Left lung (tissue), 14 donors: ENCODE data around the gene CTAGE9. TPM values are rescaled to one million over a fixed set of nuclear protein-coding genes. Genes with fewer than 3 reads are reported as not detected.
"Not testable (repeated sequence)": the region's sequence is repeated elsewhere in the genome, so short reads cannot be mapped to it uniquely, and the experiment has no call there.

Source experiments
- ATAC-seq: fragments of 200-7000 bp; cut with Tn5 transposase; one replicate; pipeline ENCODE4 v1.9.1; 2020; ENCODE audit warnings: moderate library complexity
- DNase-seq, 4 donors: peaks; one replicate each; pipeline ENCODE4 v3.0.0-alpha.2; 2013 to 2020
- H3K27ac ChIP-seq, 2 donors: fragments of 200-600 bp; sonication (generic) in 1 of 2; one replicate each; pipeline versions ENCODE4 v1.5.0 to v1.8.0; 2020 to 2021
- H3K27me3 ChIP-seq, 2 donors: fragments of 200-600 bp; sonication (generic) in 1 of 2; one replicate each; pipeline versions ENCODE4 v1.5.0 to v1.8.0; 2020 to 2021
- H3K36me3 ChIP-seq, 2 donors: fragments of 200-600 bp; sonication (generic) in 1 of 2; one replicate each; pipeline versions ENCODE4 v1.5.0 to v1.8.0; 2020 to 2021
- H3K4me1 ChIP-seq, 2 donors: fragments of 200-600 bp; one replicate each; pipeline ENCODE4 v1.8.0; 2021
- H3K4me3 ChIP-seq, 2 donors: fragments of 200-600 bp; sonication (generic) in 1 of 2; one replicate each; pipeline versions ENCODE4 v1.5.0 to v1.8.0; 2020 to 2021; ENCODE audit warnings: mild to moderate bottlenecking in 1 of 2
- H3K9me3 ChIP-seq, 2 donors: fragments of 200-600 bp; sonication (generic) in 1 of 2; one replicate each; pipeline versions ENCODE4 v1.5.0 to v1.8.0; 2020 to 2021
- intact Hi-C, 2 donors: fragments of 100-400 bp; cut with DNase I; formaldehyde crosslinking; loops; one replicate each; pipeline versions ENCODE4 v1.11.2 to v1.14.2; 2022
- long read RNA-seq, 12 donors: library from polyadenylated mRNA in 2 of 12; unstranded in 2 of 12; transcript quantifications; one replicate each; pipeline ENCODE4 v2.0.0 and lab custom pipeline, GENCODE V29; 2019 to 2026
- polyA plus RNA-seq, 6 donors: library from polyadenylated mRNA; unstranded; fragments of 120-200 nt; gene quantifications; one replicate each; pipeline ENCODE4 v1.2.1, GENCODE V29; 2013; ENCODE audit not compliant: insufficient read length in 6 of 6
- total RNA-seq, 2 donors: library from RNA; stranded (reverse); fragmentation: NEBNext Ultra II Directional; extraction: Animal tissue kit (Norgen Biotek cat#: 25700); gene quantifications; one replicate each; pipeline ENCODE4 v1.2.1, GENCODE V29; 2021
- TF ChIP-seq, protein P1 (sequence below), 2 donors: fragments of 200-600 bp; sonication (generic) in 1 of 2; IDR thresholded peaks; one replicate each; pipeline versions ENCODE4 v1.5.0 to v1.8.0; 2021; ENCODE audit warnings: antibody characterized with exemption in 2 of 2
- donor health status: DM: no; HTN: yes; CAD: no.
- donor health status: DM: no; HTN: no; CAD: no.

Gene CTAGE9, protein sequence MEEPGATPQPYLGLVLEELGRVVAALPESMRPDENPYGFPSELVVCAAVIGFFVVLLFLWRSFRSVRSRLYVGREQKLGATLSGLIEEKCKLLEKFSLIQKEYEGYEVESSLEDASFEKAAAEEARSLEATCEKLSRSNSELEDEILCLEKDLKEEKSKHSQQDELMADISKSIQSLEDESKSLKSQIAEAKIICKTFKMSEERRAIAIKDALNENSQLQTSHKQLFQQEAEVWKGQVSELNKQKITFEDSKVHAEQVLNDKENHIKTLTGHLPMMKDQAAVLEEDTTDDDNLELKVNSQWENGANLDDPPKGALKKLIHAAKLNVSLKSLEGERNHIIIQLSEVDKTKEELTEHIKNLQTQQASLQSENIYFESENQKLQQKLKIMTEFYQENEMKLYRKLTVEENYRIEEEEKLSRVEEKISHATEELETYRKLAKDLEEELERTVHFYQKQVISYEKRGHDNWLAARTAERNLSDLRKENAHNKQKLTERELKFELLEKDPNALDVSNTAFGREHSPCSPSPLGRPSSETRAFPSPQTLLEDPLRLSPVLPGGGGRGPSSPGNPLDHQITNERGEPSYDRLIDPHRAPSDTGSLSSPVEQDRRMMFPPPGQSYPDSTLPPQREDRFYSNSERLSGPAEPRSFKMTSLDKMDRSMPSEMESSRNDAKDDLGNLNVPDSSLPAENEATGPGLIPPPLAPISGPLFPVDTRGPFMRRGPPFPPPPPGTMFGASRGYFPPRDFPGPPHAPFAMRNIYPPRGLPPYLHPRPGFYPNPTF
- not detected for total RNA-seq
- polyA plus RNA-seq: under 1 TPM in 1 of 6 donors, not detected in 5; 0.35 TPM
- long read RNA-seq, donor 1: 0 reads
- long read RNA-seq, donor 2, partial matches to known transcripts: 0 of 2 reads
- long read RNA-seq, donor 2, other reads (novel, unspliced or antisense): 0 of 2 reads
- long read RNA-seq, donor 3, partial matches to known transcripts: 0 of 2 reads
- long read RNA-seq, donor 3, other reads (novel, unspliced or antisense): 0 of 2 reads
- long read RNA-seq, donor 4: 0 reads
- long read RNA-seq, donor 5, partial matches to known transcripts: 0 of 1 reads
- long read RNA-seq, donor 5, other reads (novel, unspliced or antisense): 0 of 1 reads
- long read RNA-seq, donor 6: 0 reads
- long read RNA-seq, donor 7, partial matches to known transcripts: 0 of 1 reads
- long read RNA-seq, donor 7, other reads (novel, unspliced or antisense): 0 of 1 reads
- long read RNA-seq, donor 8, partial matches to known transcripts: 0 of 1 reads
- long read RNA-seq, donor 8, other reads (novel, unspliced or antisense): 0 of 1 reads
- long read RNA-seq, donor 9: 0 reads
- long read RNA-seq, donor 10: 0 reads
- long read RNA-seq, donor 11: 0 reads
- long read RNA-seq, donor 12, partial matches to known transcripts: 0 of 1 reads
- long read RNA-seq, donor 12, other reads (novel, unspliced or antisense): 0 of 1 reads

DNA sequence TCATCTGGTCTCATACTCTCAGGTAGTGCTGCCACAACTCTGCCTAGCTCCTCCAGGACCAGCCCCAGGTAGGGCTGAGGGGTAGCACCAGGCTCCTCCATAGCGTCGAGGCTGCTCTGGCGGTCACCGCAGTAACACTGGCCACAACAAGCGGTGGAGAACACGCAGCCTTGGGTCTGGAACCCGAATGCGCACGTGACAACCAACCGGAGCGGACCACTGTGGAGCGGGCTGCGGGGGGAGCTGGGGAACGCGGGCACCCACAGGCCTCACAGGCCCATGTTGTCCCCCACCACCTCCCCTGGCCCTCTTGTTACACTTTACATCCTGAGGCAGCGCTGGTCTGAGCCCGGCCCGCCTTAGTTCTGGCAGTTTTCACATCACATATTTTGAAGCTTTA is at the start of gene CTAGE9:
TSS of gene CTAGE9 (minus strand) at position 101 of the 400 bp plus-strand sequence. CDS start at position 101, 0 bp downstream.
- intact Hi-C loops: not testable (repeated sequence)

DNA sequence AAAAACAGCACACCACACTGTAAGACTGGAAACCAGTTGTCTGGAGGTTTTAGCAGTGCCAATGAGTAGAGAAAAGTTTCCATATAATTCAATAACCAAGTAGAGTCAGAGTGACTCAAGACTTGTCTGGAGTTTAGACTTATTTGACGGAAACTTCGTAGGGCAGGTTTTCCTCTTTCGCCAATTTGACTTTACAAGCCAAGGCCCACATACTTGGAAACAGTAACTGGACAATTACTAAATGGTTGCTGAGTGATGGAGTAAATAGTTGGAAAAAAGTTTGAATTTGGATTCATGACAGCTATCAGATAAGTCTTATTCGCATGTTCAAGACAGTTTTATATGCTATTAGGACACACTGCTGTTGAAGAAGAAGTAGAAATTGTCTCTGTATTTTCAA is 48.1 kb upstream of the CTAGE9 start:
- intact Hi-C loops: no loop called here
- H3K27me3 ChIP-seq: no peaks in the 10 kb centered on the region
- no peak for ATAC-seq
- TF ChIP-seq, protein P1, sequence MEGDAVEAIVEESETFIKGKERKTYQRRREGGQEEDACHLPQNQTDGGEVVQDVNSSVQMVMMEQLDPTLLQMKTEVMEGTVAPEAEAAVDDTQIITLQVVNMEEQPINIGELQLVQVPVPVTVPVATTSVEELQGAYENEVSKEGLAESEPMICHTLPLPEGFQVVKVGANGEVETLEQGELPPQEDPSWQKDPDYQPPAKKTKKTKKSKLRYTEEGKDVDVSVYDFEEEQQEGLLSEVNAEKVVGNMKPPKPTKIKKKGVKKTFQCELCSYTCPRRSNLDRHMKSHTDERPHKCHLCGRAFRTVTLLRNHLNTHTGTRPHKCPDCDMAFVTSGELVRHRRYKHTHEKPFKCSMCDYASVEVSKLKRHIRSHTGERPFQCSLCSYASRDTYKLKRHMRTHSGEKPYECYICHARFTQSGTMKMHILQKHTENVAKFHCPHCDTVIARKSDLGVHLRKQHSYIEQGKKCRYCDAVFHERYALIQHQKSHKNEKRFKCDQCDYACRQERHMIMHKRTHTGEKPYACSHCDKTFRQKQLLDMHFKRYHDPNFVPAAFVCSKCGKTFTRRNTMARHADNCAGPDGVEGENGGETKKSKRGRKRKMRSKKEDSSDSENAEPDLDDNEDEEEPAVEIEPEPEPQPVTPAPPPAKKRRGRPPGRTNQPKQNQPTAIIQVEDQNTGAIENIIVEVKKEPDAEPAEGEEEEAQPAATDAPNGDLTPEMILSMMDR (IDR thresholded peaks at IDR 0.05): no peak
- no peaks in the 10 kb centered on the region for H3K36me3 ChIP-seq
- no peak for DNase-seq
- H3K4me1 ChIP-seq: no peaks in the 10 kb centered on the region
- no peak overlapping the region for H3K27ac ChIP-seq
- H3K4me3 ChIP-seq: no peak overlapping the region
- H3K9me3 ChIP-seq: no peaks in the 10 kb centered on the region

More for the DNA sequence above, at the start of gene CTAGE9:
- H3K4me1 ChIP-seq, ATAC-seq, H3K27ac ChIP-seq, H3K4me3 ChIP-seq, DNase-seq, H3K9me3 ChIP-seq, H3K27me3 ChIP-seq, H3K36me3 ChIP-seq: not testable (repeated sequence)

DNA sequence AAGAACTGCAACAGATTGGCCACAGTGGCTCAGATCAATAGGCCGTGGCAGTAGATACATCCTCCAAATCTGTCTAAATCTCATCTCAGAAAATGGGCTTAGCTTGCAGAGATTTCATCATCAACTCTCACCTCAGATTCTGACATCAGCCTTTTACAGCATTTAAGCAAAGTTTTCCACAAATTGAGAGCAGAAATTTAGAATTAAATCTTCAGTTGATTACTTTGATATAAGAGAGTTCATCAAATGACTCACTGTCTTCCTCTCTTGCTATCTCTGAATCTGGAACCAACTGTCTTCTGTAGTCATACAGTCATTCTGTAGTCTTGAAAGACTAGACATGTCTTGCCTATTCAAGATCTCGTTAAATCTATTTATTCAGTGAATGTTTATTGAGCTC is 45.2 kb upstream of the CTAGE9 start:
- H3K4me3 ChIP-seq: no peak overlapping the region
- no peak overlapping the region for H3K27ac ChIP-seq
- H3K4me1 ChIP-seq: no peaks in the 10 kb centered on the region
- no peaks in the 10 kb centered on the region for H3K9me3 ChIP-seq
- intact Hi-C loops: no loop called here
- no peak for ATAC-seq
- H3K36me3 ChIP-seq: no peaks in the 10 kb centered on the region
- no peak for DNase-seq
- no peaks in the 10 kb centered on the region for H3K27me3 ChIP-seq
- TF ChIP-seq, protein P1 (IDR thresholded peaks at IDR 0.05): no peak

DNA sequence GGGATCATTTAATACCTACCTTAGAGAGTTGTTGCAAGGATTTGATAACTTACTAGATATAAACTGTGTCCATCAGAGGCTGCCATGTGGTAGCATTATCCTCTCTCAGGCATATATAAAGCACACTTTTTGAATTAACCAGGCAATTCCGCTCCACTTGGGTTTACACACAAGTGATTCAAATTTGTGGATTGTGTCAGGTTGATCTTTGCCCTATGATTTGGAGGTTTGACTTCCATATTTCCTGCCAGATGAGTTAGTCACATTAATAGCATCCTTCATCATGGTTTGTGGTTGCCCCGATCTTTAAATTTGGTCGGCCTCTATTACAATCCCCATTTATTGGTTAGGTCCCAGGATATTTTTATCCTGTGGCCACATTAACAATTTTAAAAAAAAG is 44.8 kb upstream of the CTAGE9 start:
- intact Hi-C loops: no loop called here
- no peak overlapping the region for H3K4me3 ChIP-seq
- no peak for ATAC-seq
- H3K27me3 ChIP-seq: no peaks in the 10 kb centered on the region
- H3K36me3 ChIP-seq: no peaks in the 10 kb centered on the region
- no peak overlapping the region for H3K27ac ChIP-seq
- H3K4me1 ChIP-seq: no peaks in the 10 kb centered on the region
- no peaks in the 10 kb centered on the region for H3K9me3 ChIP-seq
- TF ChIP-seq, protein P1 (IDR thresholded peaks at IDR 0.05): no peak
- DNase-seq: no peak
